Testis (tissue), 2 donors: Measurements from ENCODE around the gene APOL6.

ENCODE experiments used
- CTCF ChIP-seq, 3 experiments: fragments of 450-650 bp in 2 of 3; fragments of 200-600 bp in 1 of 3; sonication (generic) in 1 of 3; IDR thresholded peaks; one replicate each; pipeline ENCODE4 v1.5.1; 2016 to 2019; ENCODE audit warnings: antibody characterized with exemption in 3 of 3, mild to moderate bottlenecking in 2 of 3, moderate library complexity in 1 of 3
- POLR2A ChIP-seq: fragments of 450-650 bp; IDR thresholded peaks from one replicate; pipeline ENCODE4 v1.6.1; 2017; ENCODE audit warnings: antibody characterized with exemption, mild to moderate bottlenecking, moderate library complexity

GRCh38 chr22:35629406-35630216, 18.6 kb upstream of the APOL6 start:
- TF ChIP-seq CTCF (IDR thresholded peaks at IDR 0.05) (no peak), POLR2A (no peak)
